Measurements from ENCODE around the gene CHPT1.

- TF ChIP-seq CTCF (IDR thresholded peaks at IDR 0.05; ENCODE audit: insufficient read depth, low read length, poor library complexity, severe bottlenecking) (no peak), EZH2phosphoT487 (conservative IDR thresholded peaks at IDR 0.05; ENCODE audit: low read length) (no peak)
Measured at GRCh38 chr12:101747697-101748096, 50.3 kb downstream of the CHPT1 start.

Measured in SU-DHL-6 (cell line).